GM11168 (cell line): ENCODE measurements around the gene GNAT3.

Source experiments
- in situ Hi-C: fragments of 300-500 bp; cut with MboI; formaldehyde crosslinking; loops from one replicate; pipeline ENCODE4 v1.12.0; 2022; ENCODE audit warnings: low sequenced_read_pairs; ENCODE audit not compliant: unreplicated experiment

Gene GNAT3

DNA sequence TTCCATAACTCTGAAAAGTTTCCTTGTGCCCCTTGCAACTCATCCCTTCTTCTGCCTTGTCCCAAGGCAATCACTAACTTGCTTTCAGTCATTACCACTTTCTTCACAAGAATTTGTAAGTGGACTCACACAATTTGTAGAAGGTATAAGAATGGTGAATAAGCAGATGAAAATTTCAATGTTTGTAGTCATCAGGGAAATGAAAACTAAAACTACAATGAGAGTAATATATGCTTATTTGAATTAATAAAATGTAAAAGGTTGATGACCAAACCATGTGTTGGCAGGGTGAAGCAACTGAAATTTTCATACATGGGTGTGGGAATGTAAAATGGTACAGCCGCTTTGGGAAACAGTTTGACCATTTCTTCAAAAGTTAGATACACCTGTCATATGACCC lies 79.7 kb downstream of the GNAT3 start:
- in situ Hi-C loops, result no loop called here

DNA sequence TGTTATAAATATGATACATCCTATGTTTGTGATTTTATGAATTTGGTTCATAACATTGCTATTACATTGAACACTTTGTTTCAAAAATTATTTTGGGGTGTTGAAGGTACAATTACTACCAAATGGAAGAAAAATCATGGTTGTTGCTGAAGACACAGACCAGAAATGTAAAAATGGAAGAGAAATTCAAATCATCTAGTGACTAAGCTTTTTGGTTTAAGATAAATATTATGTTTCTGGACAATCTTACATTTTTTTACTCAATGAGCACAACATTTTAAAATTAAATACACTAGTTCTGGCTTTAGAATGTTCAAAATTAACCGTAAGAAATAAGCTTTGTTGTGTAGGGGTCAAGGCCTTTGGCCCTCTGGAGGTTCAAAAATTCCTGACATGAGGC lies 82.7 kb downstream of the GNAT3 start:
- in situ Hi-C loops, result no loop called here

DNA sequence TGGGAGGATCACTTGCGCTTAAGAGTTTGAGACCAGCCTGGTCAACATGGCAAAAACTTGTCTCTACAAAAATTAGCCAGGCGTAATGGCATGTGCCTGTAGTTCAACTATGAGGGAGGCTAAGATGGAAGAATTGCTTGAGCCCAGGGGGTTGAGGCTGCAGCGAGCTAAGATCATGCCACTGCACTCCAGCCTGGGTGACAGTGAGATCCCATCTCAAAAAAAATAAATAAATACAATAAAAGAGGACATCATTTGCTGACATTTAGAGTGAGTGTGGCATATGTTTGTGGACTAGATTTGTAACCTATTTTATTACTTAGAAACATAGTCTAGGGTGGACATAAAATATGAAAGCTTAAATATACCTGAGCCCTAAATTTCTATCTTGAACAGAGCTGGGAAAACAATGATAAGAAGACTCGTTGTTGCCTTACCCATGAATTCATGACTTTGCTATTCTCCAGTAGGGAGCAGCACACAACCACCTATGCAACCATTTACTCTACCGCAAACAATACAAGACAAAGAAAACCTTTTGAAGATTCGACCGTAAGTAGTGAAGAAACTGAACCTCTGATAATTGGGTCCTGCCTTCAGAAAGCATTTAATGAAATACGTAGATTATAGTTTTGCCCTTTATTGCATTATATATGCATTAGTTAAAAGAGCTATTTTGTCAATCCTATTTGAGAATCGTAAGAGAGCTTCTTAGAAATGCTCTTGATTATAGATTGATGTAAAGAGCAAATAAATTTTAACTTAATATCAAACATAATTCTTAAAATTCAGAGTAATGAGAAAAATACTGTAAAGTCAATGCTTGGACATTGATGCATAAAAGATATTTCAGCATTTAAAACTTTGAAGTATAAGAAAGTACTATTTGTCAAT lies 83.5 kb downstream of the GNAT3 start:
- in situ Hi-C loops, result no loop called here

DNA sequence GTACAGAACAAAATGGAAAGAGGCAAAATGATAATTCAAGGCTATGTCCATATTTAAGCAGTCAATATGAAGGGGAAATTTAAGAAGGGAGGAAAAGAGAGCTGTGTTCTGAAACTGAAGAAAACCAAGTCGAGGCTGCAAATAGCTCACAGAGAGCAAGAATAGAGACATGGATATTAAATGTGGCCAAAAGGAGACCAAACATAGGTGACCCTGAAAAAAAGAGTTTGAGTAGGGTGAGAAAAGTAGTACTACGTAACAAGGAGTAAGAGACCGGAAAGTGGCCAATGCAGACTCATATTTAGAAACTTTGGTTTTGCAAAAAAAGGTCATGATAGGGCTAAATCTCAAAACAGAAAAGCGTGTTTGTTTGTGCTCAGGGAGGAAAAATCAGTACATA lies 84.6 kb downstream of the GNAT3 start:
- in situ Hi-C loops, result no loop called here

DNA sequence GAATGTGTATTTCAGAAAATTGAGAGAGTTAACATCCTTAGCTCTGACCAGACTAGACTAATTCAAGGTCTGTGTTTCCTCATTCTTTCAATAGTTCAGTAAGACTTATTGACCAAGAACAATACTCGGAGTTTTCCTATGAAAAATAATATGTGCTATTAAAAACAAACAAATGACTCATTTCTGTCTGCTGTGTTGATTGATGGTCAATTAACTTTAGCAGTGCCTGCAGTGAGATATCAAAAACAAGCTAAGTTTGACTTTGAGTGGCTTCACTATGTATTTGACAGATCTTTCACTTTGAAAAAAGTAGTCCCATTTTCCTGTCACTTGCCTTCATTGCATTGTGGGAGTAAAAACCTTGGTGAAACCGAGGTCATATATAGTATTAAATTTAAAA lies 91.0 kb downstream of the GNAT3 start:
- in situ Hi-C loops, result no loop called here

DNA sequence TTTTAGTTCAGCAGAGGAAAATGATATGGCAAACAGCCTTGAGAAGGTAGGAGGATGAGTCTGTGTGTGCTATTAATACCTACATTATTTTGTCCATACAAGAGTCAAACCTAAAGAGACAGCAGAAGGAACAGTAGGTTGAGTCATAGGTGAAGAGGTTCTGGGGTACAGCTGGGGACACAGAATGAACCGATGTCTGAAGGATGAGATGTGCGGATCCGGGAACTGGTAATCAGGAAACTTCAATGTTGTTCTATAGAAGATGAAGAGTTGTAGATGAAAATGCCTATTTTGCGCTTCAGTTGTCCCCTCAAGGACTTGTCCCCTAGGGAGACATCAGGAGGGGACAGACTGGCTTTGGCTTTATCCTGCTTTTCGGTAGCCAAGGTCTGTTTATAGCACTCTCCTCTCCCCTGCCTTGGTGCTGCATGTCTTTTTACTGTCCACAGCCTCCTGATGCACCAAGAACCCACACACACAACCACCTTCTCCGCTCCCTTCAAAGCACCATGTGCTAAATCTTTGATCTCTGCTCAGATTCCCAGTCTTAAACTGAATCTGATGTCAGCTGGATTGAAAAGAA lies 94.6 kb downstream of the GNAT3 start:
- in situ Hi-C loops, result no loop called here

DNA sequence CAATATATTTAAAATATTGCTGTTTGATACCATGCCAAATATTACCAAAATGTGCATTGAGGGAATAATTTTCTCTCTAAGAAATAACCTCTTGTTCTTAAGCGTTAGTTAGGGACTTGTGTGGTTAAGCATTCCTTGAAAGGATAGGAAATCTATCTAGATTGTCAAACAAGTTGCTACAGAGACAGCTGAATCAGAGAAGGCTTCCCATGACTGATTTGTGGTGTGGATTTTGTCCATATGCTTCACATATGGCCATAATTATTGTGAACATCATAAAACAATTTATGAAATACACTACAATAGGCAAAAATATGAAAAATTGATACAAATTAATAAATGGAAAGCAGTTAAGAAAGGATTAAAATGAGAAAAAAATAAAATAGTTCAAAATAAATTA lies 96.3 kb downstream of the GNAT3 start:
- in situ Hi-C loops, result no loop called here

DNA sequence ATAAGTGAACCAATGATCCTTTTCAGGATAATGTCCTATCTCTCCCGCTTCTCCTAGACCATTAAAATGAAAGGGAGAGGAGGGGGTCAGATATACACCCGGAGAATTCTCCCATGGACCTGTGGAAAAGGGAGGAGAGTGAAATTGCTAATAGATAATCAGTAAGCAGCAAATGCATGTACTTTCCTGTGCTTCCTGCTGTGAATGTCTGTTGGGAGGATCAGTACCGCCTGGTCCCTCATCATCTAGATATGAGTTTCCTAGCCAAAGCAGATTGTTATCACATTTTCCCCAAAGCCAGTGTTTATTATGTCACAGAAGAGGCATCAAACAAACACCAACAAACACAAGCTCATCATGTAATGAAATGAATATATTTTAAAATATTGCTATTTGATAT lies 96.8 kb downstream of the GNAT3 start:
- in situ Hi-C loops, result no loop called here

DNA sequence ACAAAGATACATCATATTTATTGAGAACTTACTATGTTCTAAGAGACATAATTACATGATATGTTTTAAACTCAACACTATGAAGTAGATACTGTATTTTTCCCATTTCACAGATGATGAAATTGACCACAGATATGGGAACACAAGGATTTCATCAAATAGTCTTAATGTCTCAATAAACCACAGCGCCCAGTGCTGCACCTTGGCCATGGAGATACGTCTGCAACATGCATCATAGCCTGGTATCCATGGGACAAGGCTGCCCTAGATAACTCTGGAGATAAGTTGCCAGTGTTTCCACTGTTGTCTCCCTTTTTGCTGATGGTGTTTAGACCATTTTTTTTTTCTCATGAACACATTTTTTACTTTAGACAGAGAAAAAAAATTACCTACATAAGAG lies 97.5 kb downstream of the GNAT3 start:
- in situ Hi-C loops, result no loop called here

DNA sequence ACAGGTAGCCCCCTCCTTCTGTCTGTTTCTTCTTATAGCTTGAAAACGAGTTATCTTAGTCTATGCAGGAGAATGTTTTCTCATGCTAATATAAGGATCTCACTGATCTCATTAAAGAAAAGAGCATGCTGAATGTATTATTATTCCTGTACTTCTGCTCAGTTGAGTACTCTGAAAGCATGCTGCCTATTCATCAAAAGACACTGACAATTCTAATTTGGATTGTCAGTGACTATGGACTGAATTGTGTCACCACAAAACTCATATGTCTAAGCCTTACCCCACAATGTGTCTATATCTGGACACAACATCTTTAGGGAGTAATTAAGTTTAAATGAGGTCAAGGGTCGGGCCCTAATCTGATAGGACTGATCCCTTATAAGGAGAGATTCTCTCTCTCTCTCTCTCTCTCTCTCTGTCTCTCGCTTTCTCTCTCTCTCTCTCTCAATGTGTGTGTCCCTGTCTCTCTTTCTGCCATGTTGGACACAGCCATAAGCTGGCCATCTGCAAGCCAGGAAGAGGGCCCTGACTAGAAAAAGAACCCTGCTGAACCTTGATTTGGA lies 98.4 kb downstream of the GNAT3 start:
- in situ Hi-C loops, result no loop called here

DNA sequence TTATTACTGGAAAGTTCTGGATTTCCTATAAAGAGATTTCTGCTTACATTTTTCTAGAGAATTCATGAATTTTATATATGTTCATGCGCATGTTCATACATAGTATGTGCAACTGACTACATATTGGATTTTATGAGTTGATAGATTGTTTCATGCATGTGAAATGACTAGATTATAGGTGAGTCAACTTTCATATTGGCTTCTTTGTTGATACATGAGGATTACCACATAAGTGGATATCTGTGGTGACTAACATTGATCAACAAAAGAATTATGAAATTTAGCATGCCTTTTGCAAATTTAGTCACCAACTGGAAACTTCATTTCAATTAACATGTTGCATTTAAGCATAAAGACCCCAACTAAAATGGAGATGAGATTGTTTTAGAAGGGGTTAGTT lies 99.0 kb downstream of the GNAT3 start:
- in situ Hi-C loops, result no loop called here

DNA sequence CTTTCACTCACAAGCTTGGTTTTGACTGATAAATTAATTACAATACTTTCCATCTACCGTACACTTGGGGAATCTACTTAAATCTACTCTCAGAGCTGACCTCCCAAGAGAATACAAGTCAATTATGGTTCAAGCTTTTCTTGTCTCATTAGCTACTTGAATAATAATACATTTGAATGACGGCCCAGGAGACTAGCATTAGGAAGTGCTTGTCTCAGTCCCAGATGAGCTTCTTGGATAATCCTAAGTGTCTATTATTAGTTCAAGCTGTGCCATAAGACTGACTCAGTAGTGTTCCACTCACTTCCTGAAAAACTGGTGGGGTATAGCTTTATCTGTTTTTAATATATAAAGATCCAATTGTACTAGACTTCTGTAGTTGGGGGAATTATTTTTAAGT lies 100.2 kb downstream of the GNAT3 start:
- in situ Hi-C loops, result no loop called here

DNA sequence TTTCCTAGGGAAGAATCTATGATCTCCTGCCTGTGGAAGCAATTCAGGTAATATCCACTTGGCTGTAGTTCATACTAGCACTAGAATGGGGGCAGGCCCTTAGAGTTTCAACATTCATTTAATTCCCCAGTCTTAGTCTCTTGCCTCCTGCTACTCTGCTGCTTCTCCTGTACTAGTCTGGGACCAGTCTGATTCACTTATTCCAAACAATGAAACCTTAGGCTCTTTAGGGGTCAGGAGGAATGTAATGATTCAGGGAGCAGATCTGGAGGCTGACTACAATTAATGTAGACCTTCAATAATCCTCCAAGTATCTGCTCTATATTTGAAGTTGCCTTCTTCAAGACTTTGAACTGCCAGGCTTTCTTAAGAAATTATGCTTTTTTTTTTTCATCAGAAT lies 101.8 kb downstream of the GNAT3 start:
- in situ Hi-C loops, result no loop called here
